Panc1 (cell line): ENCODE measurements around the gene SKOR1. TPM values are rescaled to one million over a fixed set of nuclear protein-coding genes. Genes with fewer than 3 reads are reported as not detected.

Experiments
- ATAC-seq: fragments of 200-7000 bp; cut with Tn5 transposase; 2 replicates; pipeline ENCODE4 v1.9.1; 2020; ENCODE audit warnings: mild to moderate bottlenecking, moderate library complexity
- BruUV-seq: library from RNA; stranded (reverse); fragments of 400-500 nt; replicated peaks from 2 replicates; lab custom pipeline; 2021; lab: Mats Ljungman, UMichigan
- CTCF ChIA-PET: fragments of 300-600 bp; sonication (Branson Sonifier 250); formaldehyde crosslinking; loops from one replicate; lab custom pipeline; 2022; ENCODE audit warnings: antibody characterized with exemption; lab: Charles Lee
- POLR2A ChIA-PET: fragments of 300-600 bp; sonication (Branson Sonifier 250); formaldehyde crosslinking; loops from one replicate; lab custom pipeline; 2022; ENCODE audit warnings: antibody characterized with exemption; lab: Charles Lee
- DNase-seq: peaks from one replicate; pipeline ENCODE4 v3.0.0-alpha.2; 2010; ENCODE audit warnings: low read depth, low spot score
- H3K27ac ChIP-seq: 2 replicates; pipeline ENCODE4 v1.5.1; 2011; ENCODE audit warnings: mild to moderate bottlenecking, low read length, inconsistent platforms
- H3K27me3 ChIP-seq: fragments of 200-500 bp; sonication (Bioruptor generic); 2 replicates; pipeline ENCODE4 v1.6.0; 2014; ENCODE audit warnings: low read length, inconsistent platforms; ENCODE audit not compliant: control insufficient read depth, insufficient read depth
- H3K36me3 ChIP-seq: fragments of 200-500 bp; sonication (Bioruptor generic); 2 replicates; pipeline ENCODE4 v1.5.1; 2014; ENCODE audit warnings: inconsistent platforms, mild to moderate bottlenecking, low read length, moderate library complexity; ENCODE audit not compliant: control insufficient read depth, insufficient read depth
- H3K4me1 ChIP-seq: 2 replicates; pipeline ENCODE4 v1.5.1; 2011; ENCODE audit warnings: inconsistent platforms, mild to moderate bottlenecking, low read length, moderate library complexity; ENCODE audit not compliant: control insufficient read depth, insufficient read depth
- H3K4me3 ChIP-seq, 2 experiments: 2 replicates each; pipeline ENCODE4 v1.5.1; 2011 to 2012; ENCODE audit warnings: low read depth in 2 of 2, low read length in 2 of 2, mild to moderate bottlenecking in 2 of 2, inconsistent platforms in 1 of 2, moderate library complexity in 1 of 2
- H3K9me3 ChIP-seq: fragments of 200-500 bp; sonication (Bioruptor generic); 2 replicates; pipeline ENCODE4 v1.5.1; 2014; ENCODE audit warnings: low read depth, mild to moderate bottlenecking, inconsistent platforms, low read length, moderate library complexity; ENCODE audit not compliant: control insufficient read depth, insufficient read depth
- CTCF ChIP-seq: fragments of 450-650 bp; IDR thresholded peaks from 2 replicates; pipeline ENCODE4 v1.5.1; 2017; ENCODE audit warnings: mild to moderate bottlenecking
- POLR2AphosphoS5 ChIP-seq: IDR thresholded peaks from 2 replicates; pipeline ENCODE4 v1.6.1; 2012; ENCODE audit warnings: mild to moderate bottlenecking, low read depth, low read length, moderate library complexity
- REST ChIP-seq, 2 experiments: IDR thresholded peaks; 2 replicates each; pipeline ENCODE4 v1.6.1; 2011 to 2012; ENCODE audit warnings: low read depth in 2 of 2, control low read depth in 1 of 2, low read length in 1 of 2, mild to moderate bottlenecking in 1 of 2, moderate library complexity in 1 of 2; ENCODE audit not compliant: insufficient read depth in 1 of 2
- SIN3A ChIP-seq: IDR thresholded peaks from 2 replicates; pipeline ENCODE4 v1.6.1; 2012; ENCODE audit warnings: low read depth, mild to moderate bottlenecking, low read length, moderate library complexity, borderline replicate concordance; ENCODE audit not compliant: insufficient read depth
- TCF7L2 ChIP-seq: IDR thresholded peaks from 2 replicates; pipeline ENCODE4 v1.6.1; 2011; ENCODE audit warnings: mild to moderate bottlenecking, low read depth, low read length, inconsistent platforms
- in situ Hi-C: cut with HindIII; loops from 2 replicates; pipeline ENCODE4 v1.10.0; 2016; ENCODE audit warnings: low sequenced_read_pairs, low pct_unique_long_range_greater_than_20kb
- intact Hi-C: fragments of 100-400 bp; cut with micrococcal nuclease; formaldehyde crosslinking; loops from one replicate; pipeline ENCODE4 v1.10.0; 2022; ENCODE audit not compliant: unreplicated experiment
- total RNA-seq: library from RNA; stranded (reverse); gene quantifications from one replicate; pipeline ENCODE4 v1.2.1, GENCODE V29; 2021; ENCODE audit not compliant: unreplicated experiment

Gene SKOR1
- total RNA-seq, 1 experiment from 2014 or later, result 0.21 TPM

DNA sequence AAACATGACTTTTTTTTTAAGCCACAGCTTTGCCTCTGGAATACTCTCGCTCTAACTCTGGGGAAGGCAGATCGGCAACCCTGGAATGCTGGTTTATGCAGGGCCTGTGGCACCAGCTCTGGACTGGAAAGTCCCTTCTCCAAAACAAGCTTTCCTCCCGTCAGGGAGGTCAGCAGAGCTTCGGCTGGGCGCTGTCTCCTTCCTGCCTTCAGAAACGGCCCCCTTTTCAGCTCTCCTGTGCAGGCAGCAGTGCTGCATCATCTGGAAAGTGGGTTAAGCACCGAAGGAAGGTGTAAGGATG, 42.7 kb upstream of the SKOR1 start:
- TF ChIP-seq REST (IDR thresholded peaks at IDR 0.05; ENCODE audit: insufficient read depth in 1 of 2, low read depth in 2 of 2, low read length in 1 of 2), result no peak
- TF ChIP-seq CTCF, result no peak
- no peak for TF ChIP-seq TCF7L2
- TF ChIP-seq POLR2AphosphoS5, result no peak
- TF ChIP-seq SIN3A, result no peak
- Histone ChIP-seq H3K4me1 (no peaks in the 10 kb centered on the region), H3K36me3 (no peaks in the 10 kb centered on the region), H3K27ac (no peak overlapping the region), H3K4me3 (no peak overlapping the region), H3K9me3 (no peaks in the 10 kb centered on the region), H3K27me3 (no peaks in the 10 kb centered on the region)
- ChIA-PET CTCF (no interaction called here), POLR2A (interaction anchor here (0.7 kb wide), 1 partner anchor 25 kb away, joined by 3 read pairs; no protein-coding TSS in a partner anchor)
- ATAC-seq (peak; percentile 21; the same call in 1 of the 2 replicates), DNase-seq (no peak)
- BruUV-seq, result no TSS peak
- in situ Hi-C loops, result no loop called here
- intact Hi-C loops, result no loop called here

- Histone ChIP-seq H3K36me3 (no peaks in the 10 kb centered on the region), H3K4me1 (no peaks in the 10 kb centered on the region), H3K4me3 (no peak overlapping the region), H3K27me3 (no peaks in the 10 kb centered on the region), H3K9me3 (no peaks in the 10 kb centered on the region), H3K27ac (no peak overlapping the region)
- BruUV-seq, result no TSS peak
- no peak for TF ChIP-seq POLR2AphosphoS5
- TF ChIP-seq SIN3A, result no peak
- no peak for TF ChIP-seq REST (IDR thresholded peaks at IDR 0.05; ENCODE audit: insufficient read depth in 1 of 2, low read depth in 2 of 2, low read length in 1 of 2)
- no peak for TF ChIP-seq CTCF
- TF ChIP-seq TCF7L2, result no peak
- intact Hi-C loops (no loop called here), in situ Hi-C loops (no loop called here)
- CTCF ChIA-PET, result no interaction called here
- ATAC-seq (no peak), DNase-seq (no peak)
- POLR2A ChIA-PET, result interaction anchor here (0.6 kb wide), 1 partner anchor 298 kb away, joined by 4 read pairs; no protein-coding TSS in a partner anchor
Measured at GRCh38 chr15:67783303-67783702, 42.0 kb upstream of the SKOR1 start.
